ENCODE data around the gene PRR14. TPM values are rescaled to one million over a fixed set of nuclear protein-coding genes. Genes with fewer than 3 reads are reported as not detected.

Gene PRR14
- total RNA-seq, 2 donors from 2014 or later = 37.0 to 70.3 TPM

GRCh38 chr16:30665830-30666190 lies 15.1 kb downstream of the PRR14 start:
- no peaks in the 10 kb centered on the region for H3K9me3 ChIP-seq
- peaks cover 53% of the 10 kb centered on the region for H3K36me3 ChIP-seq
- DNase-seq = no peak
- H3K4me1 ChIP-seq = peaks cover 5% of the 10 kb centered on the region
- no peak overlapping the region for H3K27ac ChIP-seq
- H3K9ac ChIP-seq (ENCODE audit: low read depth in 2 of 2, low read length in 2 of 2) = no peak overlapping the region
- TF ChIP-seq CTCF (IDR thresholded peaks at IDR 0.05) = no peak
- no peaks in the 10 kb centered on the region for H3K27me3 ChIP-seq
- intact Hi-C loops (cut with DNase I) = no loop called here
- no peak overlapping the region for H3K4me3 ChIP-seq

DNA sequence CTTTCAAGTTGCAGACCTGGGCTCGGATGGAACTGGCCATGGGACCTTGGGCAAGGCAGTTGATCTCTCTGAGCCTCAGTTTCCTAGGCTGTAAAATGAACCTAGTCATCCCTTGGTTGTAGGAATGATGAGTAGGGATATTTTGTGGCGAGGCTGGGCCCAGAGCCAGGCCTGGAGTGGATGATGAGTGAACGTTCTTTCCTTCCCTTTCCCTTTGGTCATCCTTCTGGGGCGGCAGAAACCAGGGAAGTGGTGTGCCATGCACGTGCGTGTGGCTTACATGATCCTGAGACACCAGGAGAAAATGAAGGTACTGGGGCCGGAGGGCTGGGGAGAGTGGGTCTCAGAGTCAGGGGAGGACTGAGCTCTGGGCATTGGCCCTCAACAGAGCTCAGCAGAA lies 15.9 kb downstream of the PRR14 start:
- TF ChIP-seq CTCF (IDR thresholded peaks at IDR 0.05) = no peak
- no peaks in the 10 kb centered on the region for H3K9me3 ChIP-seq
- no peaks in the 10 kb centered on the region for H3K4me1 ChIP-seq
- DNase-seq = no peak
- H3K36me3 ChIP-seq = peaks cover 53% of the 10 kb centered on the region
- H3K4me3 ChIP-seq = no peak overlapping the region
- H3K27me3 ChIP-seq = no peaks in the 10 kb centered on the region
- H3K9ac ChIP-seq (ENCODE audit: low read depth in 2 of 2, low read length in 2 of 2) = no peak overlapping the region
- H3K27ac ChIP-seq = no peak overlapping the region
- intact Hi-C loops (cut with DNase I) = no loop called here

- intact Hi-C loops (cut with DNase I) = no loop called here
- H3K4me1 ChIP-seq = no peaks in the 10 kb centered on the region
- peaks cover 49% of the 10 kb centered on the region for H3K36me3 ChIP-seq
- no peak overlapping the region for H3K9ac ChIP-seq (ENCODE audit: low read depth in 2 of 2, low read length in 2 of 2)
- no peaks in the 10 kb centered on the region for H3K9me3 ChIP-seq
- no peak for DNase-seq
- H3K4me3 ChIP-seq = no peak overlapping the region
- H3K27me3 ChIP-seq = no peaks in the 10 kb centered on the region
- no peak for TF ChIP-seq CTCF (IDR thresholded peaks at IDR 0.05)
- no peak overlapping the region for H3K27ac ChIP-seq
Measured at GRCh38 chr16:30667361-30667905, 16.7 kb downstream of the PRR14 start.

GRCh38 chr16:30668393-30668792 lies 17.6 kb downstream of the PRR14 start:
- no peak for TF ChIP-seq CTCF (IDR thresholded peaks at IDR 0.05)
- no peak overlapping the region for H3K9ac ChIP-seq (ENCODE audit: low read depth in 2 of 2, low read length in 2 of 2)

GRCh38 chr16:30669026-30669902 lies 18.5 kb downstream of the PRR14 start:
- intact Hi-C loops (cut with DNase I) = no loop called here
- no peaks in the 10 kb centered on the region for H3K9me3 ChIP-seq
- no peak overlapping the region for H3K9ac ChIP-seq (ENCODE audit: low read depth in 2 of 2, low read length in 2 of 2)
- no peaks in the 10 kb centered on the region for H3K4me1 ChIP-seq
- H3K27ac ChIP-seq = no peak overlapping the region
- no peaks in the 10 kb centered on the region for H3K27me3 ChIP-seq
- H3K36me3 ChIP-seq = peaks cover 38% of the 10 kb centered on the region
- no peak overlapping the region for H3K4me3 ChIP-seq
- no peak for DNase-seq
- TF ChIP-seq CTCF (IDR thresholded peaks at IDR 0.05) = no peak

More at GRCh38 chr16:30668393-30668792, 17.6 kb downstream of the PRR14 start:
- H3K4me1 ChIP-seq = no peaks in the 10 kb centered on the region
- no peak overlapping the region for H3K4me3 ChIP-seq
- no peak for DNase-seq
- H3K36me3 ChIP-seq = peaks cover 40% of the 10 kb centered on the region
- H3K9me3 ChIP-seq = no peaks in the 10 kb centered on the region
- H3K27me3 ChIP-seq = no peaks in the 10 kb centered on the region
- no peak overlapping the region for H3K27ac ChIP-seq
- intact Hi-C loops (cut with DNase I) = no loop called here
